Activated CD8-positive, alpha-beta memory T cell treated with anti-CD3 and anti-CD28 coated beads, Interleukin-2, amount 50 U/mL, for 4 hours (primary cell): ENCODE results near the gene MYO7B.

ENCODE experiments used
- DNase-seq: peaks from one replicate; pipeline ENCODE4 v3.0.0-alpha.2; 2020

The MYO7B gene

GRCh38 chr2:127652786-127653357, 117.4 kb downstream of the MYO7B start:
- no peak for DNase-seq

GRCh38 chr2:127653421-127654083, 118.1 kb downstream of the MYO7B start:
- no peak for DNase-seq

GRCh38 chr2:127654084-127654837, 118.8 kb downstream of the MYO7B start:
- DNase-seq = no peak

DNA sequence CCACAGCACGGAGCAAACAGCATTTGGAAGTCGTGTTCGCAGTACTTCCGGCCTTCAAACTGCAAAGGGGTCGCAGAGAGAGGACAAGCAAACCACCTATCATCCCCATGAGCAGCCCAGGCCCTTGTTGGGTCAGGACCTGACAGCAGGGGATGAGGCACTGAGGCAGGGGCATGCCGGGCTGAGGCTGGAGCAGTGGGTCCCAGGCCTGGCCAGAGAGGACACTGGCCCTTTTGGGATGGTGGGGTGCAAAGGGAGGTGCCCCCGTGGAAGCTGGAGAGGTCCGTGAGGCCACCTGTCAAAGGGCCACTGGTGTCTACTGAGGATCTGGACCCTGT, 119.3 kb downstream of the MYO7B start:
- DNase-seq = no peak

DNA sequence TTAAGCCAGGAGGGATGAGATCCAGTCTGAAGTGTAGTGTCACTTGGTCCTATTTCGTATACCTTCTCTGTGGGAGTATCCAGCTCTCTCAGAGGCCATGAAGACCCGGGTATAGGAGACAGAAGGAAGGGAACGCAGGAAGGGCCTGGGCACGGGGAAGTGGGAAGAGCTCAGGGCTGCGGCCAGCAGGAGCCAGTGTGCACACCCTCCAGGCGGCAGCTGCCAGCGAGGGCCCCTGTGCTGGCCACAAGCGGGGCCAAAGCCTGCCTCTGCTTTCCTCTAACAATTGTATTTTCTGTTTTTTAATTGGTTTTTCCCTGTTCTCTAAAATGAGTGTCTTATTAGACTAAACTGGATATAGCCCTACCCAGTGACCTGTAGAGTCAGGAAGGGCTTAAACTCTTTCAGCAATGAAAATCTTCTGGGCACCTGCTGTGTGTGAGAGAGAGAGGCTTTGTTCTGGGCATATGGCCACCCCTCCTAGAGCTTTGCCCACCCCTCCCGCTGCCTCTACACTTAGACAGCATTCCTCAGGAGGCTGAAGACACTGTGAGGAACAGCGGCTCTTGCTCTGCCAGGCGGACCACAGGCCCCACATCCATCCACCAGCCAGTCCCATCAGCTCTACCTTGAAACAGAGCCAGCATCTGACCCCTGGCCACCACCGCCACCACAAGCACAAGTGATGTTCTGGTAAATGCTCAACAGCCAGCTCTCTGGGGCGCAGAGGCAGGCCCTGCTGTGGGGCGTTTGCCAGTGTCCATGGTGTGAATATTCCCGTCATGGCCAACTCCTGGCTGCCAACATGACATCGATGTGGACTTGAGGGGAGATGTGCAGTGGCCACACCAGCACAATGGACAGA, 120.0 kb downstream of the MYO7B start:
- DNase-seq = no peak

- no peak for DNase-seq
These were observed 121.2 kb downstream of the MYO7B start for GRCh38 chr2:127656569-127657231.

GRCh38 chr2:127657232-127657595, 121.7 kb downstream of the MYO7B start:
- no peak for DNase-seq

- no peak for DNase-seq
These were observed 122.7 kb downstream of the MYO7B start for GRCh38 chr2:127658146-127658545.

GRCh38 chr2:127658641-127659407, 123.3 kb downstream of the MYO7B start:
- DNase-seq = no peak

DNA sequence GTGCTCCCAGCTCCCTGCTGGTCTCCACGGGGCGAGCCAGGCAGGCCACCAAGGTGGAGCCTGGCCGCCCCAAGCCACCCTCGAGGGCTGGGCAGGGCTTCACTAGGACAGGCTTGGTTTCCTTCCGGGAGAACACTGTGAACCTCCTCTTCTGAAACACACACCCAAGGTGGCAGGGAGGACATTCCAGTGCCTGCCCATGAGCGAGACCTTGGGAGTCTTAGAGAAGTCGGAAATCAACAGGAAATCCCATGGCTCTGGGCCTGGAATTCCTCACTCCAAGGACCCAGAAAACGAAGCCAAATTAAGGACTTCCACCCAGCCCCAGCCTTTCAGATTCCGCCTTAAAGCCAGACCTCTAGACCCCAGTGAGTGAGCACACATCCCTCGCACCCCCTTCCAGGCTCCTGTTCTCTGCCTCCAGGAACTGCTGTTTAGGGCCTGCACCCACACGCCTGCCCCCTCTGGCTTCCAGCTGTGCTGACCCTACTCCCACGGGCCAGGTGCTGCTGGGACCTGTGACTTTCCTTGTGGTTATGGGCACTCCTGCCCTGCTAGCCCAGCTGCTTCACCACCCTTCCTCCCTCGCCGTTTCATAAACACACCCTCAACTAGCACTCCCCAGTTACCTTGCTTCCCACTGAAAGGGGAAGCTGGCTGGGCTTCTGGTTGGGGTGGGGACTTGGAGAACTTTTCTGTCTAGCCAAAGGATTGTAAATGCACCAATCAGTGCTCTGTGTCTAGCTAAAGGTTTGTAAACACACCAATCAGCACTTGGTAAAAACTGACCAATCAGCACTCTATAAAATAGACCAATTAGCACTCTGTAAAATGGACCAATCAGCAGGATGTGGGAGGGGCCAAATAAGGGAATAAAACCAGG, 124.2 kb downstream of the MYO7B start:
- peak; percentile 7 for DNase-seq

- no peak for DNase-seq
These were observed 124.8 kb downstream of the MYO7B start for GRCh38 chr2:127660291-127660578.

GRCh38 chr2:127661072-127661649, 125.7 kb downstream of the MYO7B start:
- DNase-seq = no peak

GRCh38 chr2:127661949-127662510, 126.5 kb downstream of the MYO7B start:
- no peak for DNase-seq

DNA sequence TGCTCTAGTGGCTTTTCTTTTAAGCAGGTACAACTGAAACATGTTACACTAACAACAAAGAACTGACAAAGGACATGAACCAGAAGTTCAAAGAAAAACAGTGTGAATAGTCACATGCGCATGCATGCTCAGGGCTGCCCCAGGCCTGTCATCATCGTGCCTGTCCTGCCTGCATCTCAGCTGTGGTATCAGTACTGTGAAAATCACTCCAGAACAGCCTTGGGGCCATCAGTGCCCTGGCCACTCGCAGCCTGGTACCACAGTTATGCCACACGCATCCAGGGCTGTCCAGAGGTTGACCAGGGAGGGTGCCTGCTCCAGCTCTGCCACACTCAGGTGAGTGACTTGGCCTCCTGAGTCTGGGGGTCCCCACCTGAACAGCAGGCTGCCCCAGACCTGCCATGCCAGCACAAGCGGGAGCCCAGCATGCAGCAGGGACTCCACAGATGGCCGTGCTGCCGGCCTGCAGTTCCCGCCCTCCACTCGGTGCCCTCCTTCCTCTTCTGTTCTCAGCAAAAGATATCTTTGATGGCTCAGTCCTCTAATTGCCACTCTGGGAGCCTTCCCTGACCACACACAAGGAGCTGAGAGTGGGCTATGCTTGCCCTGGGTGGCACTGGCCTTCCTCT, 127.6 kb downstream of the MYO7B start:
- DNase-seq = no peak

- no peak for DNase-seq
These were observed 128.1 kb downstream of the MYO7B start for GRCh38 chr2:127663566-127664064.

GRCh38 chr2:127664065-127664894, 128.8 kb downstream of the MYO7B start:
- no peak for DNase-seq

DNA sequence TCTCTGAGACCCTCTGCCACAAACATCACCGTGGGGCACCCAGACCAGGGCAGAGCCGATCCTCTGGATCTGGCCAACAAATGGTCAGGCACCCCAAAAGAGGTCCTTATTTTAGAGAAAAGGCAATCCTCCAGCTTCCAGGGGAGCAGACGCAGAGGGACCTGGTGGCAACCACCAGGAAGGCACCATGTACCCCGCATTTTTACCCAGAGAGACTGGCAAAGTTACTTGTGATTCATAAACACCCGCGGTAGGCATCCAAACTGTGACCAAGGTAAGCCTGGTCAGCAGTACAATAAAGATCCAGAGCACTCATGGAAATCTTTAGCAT, 129.4 kb downstream of the MYO7B start:
- no peak for DNase-seq

- no peak for DNase-seq
These were observed 129.9 kb downstream of the MYO7B start for GRCh38 chr2:127665267-127665893.

GRCh38 chr2:127669056-127669455, 133.6 kb downstream of the MYO7B start:
- no peak for DNase-seq
